Psoas muscle (tissue), 8 donors: ENCODE measurements around the gene INTS6. TPM values are rescaled to one million over a fixed set of nuclear protein-coding genes. Genes with fewer than 3 reads are reported as not detected.

ENCODE experiments used
- ATAC-seq, 4 donors: fragments of 200-7000 bp; cut with Tn5 transposase; one replicate each; pipeline ENCODE4 v1.9.1; 2020; ENCODE audit warnings: moderate library complexity in 3 of 4, mild to moderate bottlenecking in 2 of 4
- DNase-seq, 2 donors: peaks; one replicate each; pipeline ENCODE4 v3.0.0-alpha.2; 2020
- H3K27ac ChIP-seq: fragments of 200-600 bp; one replicate; pipeline ENCODE4 v1.8.0; 2022
- H3K27me3 ChIP-seq, 3 donors: fragments of 200-600 bp in 1 of 3; one replicate each; pipeline versions ENCODE4 v1.6.1 to v1.8.0; 2013 to 2022; ENCODE audit warnings: low read length in 2 of 3, mild to moderate bottlenecking in 2 of 3, moderate library complexity in 1 of 3; ENCODE audit not compliant: insufficient read depth in 3 of 3
- H3K36me3 ChIP-seq, 2 donors: fragments of 200-600 bp in 1 of 2; one replicate each; pipeline versions ENCODE4 v1.6.1 to v1.8.0; 2013 to 2022; ENCODE audit warnings: low read depth in 1 of 2, mild to moderate bottlenecking in 1 of 2, moderate library complexity in 1 of 2; ENCODE audit not compliant: insufficient read depth in 1 of 2
- H3K4me1 ChIP-seq: fragments of 200-600 bp; one replicate; pipeline ENCODE4 v1.8.0; 2022
- H3K4me3 ChIP-seq: fragments of 200-600 bp; one replicate; pipeline ENCODE4 v1.8.0; 2022; ENCODE audit warnings: mild to moderate bottlenecking
- H3K9me3 ChIP-seq: fragments of 200-600 bp; one replicate; pipeline ENCODE4 v1.8.0; 2022
- CTCF ChIP-seq: fragments of 200-600 bp; IDR thresholded peaks from one replicate; pipeline ENCODE4 v1.8.0; 2022; ENCODE audit warnings: antibody characterized with exemption
- WGBS, 3 donors: extraction: QIAGEN DNeasy Blood & Tissue Kit; methylation state at CpG; one replicate each; pipeline versions ENCODE4 v1.1.6 to v1.1.7; 2013; 5-methylcytosine and 5-hydroxymethylcytosine counted together
- intact Hi-C, 2 donors: fragments of 100-400 bp; cut with DNase I; formaldehyde crosslinking; loops; one replicate each; pipeline versions ENCODE4 v1.11.0 to v1.14.2; 2022
- long read RNA-seq, 2 donors: library from polyadenylated mRNA; unstranded; transcript quantifications; one replicate each; pipeline ENCODE4 v2.0.0, GENCODE V29; 2021
- polyA plus RNA-seq, 3 donors: library from polyadenylated mRNA; stranded (reverse); fragments of 200-250 nt; gene quantifications; one replicate each; pipeline ENCODE4 v1.2.3, GENCODE V29; 2013
- total RNA-seq, 4 donors: library from RNA; stranded (reverse); fragmentation: NEBNext Ultra II Directional in 2 of 4; extraction: Animal tissue kit (Norgen Biotek cat#: 25700) in 2 of 4; gene quantifications; one replicate each; pipeline versions ENCODE4 v1.2.1 to v1.2.4, GENCODE V29; 2021 to 2023
- donor health status: healthy with polysubstance abuse.
- donor health status: DM: no; HTN: no; CAD: no; lungs with moderate emphysema.
- donor health status: Bipolar disorder and iron deficiency.
- donor health status: healthy.
- donor health status: DM: yes; HTN: yes; CAD: no.
- donor health status: DM: no; HTN: no; CAD: no.
- donor health status: DM: no; HTN: no; CAD: no.
- donor health status: DM: yes; HTN: yes; CAD: no.

INTS6 gene, protein sequence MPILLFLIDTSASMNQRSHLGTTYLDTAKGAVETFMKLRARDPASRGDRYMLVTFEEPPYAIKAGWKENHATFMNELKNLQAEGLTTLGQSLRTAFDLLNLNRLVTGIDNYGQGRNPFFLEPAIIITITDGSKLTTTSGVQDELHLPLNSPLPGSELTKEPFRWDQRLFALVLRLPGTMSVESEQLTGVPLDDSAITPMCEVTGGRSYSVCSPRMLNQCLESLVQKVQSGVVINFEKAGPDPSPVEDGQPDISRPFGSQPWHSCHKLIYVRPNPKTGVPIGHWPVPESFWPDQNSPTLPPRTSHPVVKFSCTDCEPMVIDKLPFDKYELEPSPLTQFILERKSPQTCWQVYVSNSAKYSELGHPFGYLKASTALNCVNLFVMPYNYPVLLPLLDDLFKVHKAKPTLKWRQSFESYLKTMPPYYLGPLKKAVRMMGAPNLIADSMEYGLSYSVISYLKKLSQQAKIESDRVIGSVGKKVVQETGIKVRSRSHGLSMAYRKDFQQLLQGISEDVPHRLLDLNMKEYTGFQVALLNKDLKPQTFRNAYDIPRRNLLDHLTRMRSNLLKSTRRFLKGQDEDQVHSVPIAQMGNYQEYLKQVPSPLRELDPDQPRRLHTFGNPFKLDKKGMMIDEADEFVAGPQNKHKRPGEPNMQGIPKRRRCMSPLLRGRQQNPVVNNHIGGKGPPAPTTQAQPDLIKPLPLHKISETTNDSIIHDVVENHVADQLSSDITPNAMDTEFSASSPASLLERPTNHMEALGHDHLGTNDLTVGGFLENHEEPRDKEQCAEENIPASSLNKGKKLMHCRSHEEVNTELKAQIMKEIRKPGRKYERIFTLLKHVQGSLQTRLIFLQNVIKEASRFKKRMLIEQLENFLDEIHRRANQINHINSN
- 10 to 100 TPM; 14.4 to 19.2 (median 17.6) TPM for total RNA-seq
- polyA plus RNA-seq: 10 to 100 TPM in 1 of 3 donors, 1 to 10 TPM in 2; 6.4 to 11.2 (median 8.8) TPM
- long read RNA-seq, donor 1, full-length matches to known transcripts: 12 of 19 reads
- long read RNA-seq, donor 1, partial matches to known transcripts: 5 of 19 reads
- long read RNA-seq, donor 1, other reads (novel, unspliced or antisense): 2 of 19 reads
- long read RNA-seq, donor 2, full-length matches to known transcripts: 16 of 32 reads
- long read RNA-seq, donor 2, partial matches to known transcripts: 7 of 32 reads
- long read RNA-seq, donor 2, other reads (novel, unspliced or antisense): 9 of 32 reads

DNA sequence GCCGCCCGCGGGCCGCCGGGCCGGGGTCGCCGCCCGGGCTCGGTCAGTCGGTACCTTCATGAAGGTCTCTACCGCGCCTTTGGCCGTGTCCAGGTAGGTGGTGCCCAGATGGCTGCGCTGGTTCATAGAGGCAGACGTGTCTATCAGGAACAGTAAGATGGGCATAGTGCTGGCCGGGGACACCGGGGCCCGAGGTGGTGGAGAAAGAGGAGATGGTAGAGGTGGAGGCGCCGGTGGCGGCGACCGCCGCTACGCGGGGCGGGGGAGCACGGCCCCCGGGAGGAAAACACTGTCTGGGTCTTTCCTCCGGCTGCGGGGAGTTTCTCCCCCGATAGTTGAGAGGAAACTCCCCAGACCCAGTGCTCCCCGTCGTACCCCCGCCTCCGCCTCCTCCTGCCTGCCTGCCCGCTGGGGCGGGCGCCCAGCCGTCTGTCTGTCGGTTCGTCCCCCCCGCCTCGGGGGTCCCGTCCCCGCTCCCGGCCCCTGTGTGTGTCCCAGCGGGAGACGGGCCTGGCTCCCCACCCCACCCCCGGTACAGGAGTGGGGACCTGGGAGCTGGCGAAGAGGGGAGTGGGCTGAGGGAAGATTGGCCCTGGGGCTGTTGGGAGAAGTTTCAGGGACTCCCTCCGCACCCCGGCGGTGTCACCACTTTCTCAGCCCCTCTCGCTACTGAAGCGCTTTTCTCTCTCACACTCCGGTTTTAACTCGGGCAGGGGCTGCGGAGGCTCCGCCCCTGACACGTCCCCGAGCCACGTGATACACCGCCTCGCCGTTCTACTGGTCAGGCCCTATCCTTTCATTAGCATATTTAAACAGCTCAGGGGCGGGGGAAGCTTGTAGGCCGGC lies at the start of gene INTS6:
Gene INTS6, minus strand, starts transcription at position 676 of the 846 bp plus-strand sequence. Its CDS starts 511 bp downstream, at position 165.
- TF ChIP-seq CTCF: no peak
- intact Hi-C loops: loop anchor here (5.0 to 10.0 kb wide), 4 partner anchors 55 to 352 kb away; partner anchors contain the start of gene DHRS12 (in 2 of the 2)
- ATAC-seq (peak; percentile 90 to 92 (median 92)), DNase-seq (peak; percentile 99)
- H3K36me3 ChIP-seq: peaks cover 11 to 47% of the 10 kb centered on the region in 2 donors
- H3K4me3 ChIP-seq: peak within 1 kb of the TSS; percentile 94
- no peaks in the 10 kb centered on the region for H3K9me3 ChIP-seq
- H3K27ac ChIP-seq: peak within 1 kb of the TSS; percentile 98
- 0% methylated on average over 45 to 69 of the region's 69 CpGs for WGBS, 3 donors
- peaks cover 29% of the 10 kb centered on the region for H3K4me1 ChIP-seq
- no peaks in the 10 kb centered on the region for H3K27me3 ChIP-seq

DNA sequence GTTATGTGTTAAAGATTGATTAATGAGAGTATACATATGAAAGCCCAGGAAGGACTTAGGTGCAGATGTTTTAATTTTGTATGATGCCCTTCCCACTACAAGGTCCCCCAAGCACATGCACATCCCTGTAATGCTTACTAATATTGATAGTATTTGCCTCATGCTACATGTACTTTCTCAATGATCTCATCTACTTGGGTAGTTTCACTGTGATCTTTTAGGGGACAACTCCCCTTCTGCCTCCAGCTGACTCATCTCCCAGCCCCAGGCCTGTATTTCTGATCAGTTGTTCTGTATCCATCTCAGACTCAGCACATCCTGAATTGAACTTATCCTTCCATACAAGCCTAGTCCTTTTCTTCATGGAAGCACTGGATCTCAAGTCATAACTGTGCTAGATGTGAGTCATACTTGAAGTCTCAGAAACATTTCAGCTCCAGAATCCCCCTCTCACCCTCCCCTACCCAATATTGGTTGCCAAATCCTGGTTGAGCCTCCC lies 49.4 kb upstream of the INTS6 start:
- Histone ChIP-seq H3K27me3 (no peaks in the 10 kb centered on the region), H3K36me3 (no peaks in the 10 kb centered on the region), H3K4me3 (no peak overlapping the region), H3K4me1 (no peaks in the 10 kb centered on the region), H3K9me3 (no peaks in the 10 kb centered on the region), H3K27ac (no peak overlapping the region)
- DNase-seq: no peak
- intact Hi-C loops: no loop called here
- no peak for TF ChIP-seq CTCF
- no peak for ATAC-seq

GRCh38 chr13:51501592-51502152 lies 48.8 kb upstream of the INTS6 start:
- Histone ChIP-seq H3K27ac (no peak overlapping the region), H3K36me3 (no peaks in the 10 kb centered on the region), H3K9me3 (no peaks in the 10 kb centered on the region), H3K27me3 (no peaks in the 10 kb centered on the region), H3K4me1 (no peaks in the 10 kb centered on the region), H3K4me3 (no peak overlapping the region)
- intact Hi-C loops: no loop called here
- WGBS, 3 donors: 85 to 87% (median 86%) methylated on average over 1 of the region's 1 CpG
- ATAC-seq (no peak), DNase-seq (no peak)
- no peak for TF ChIP-seq CTCF

GRCh38 chr13:51501096-51501495 lies 48.3 kb upstream of the INTS6 start:
- no peaks in the 10 kb centered on the region for H3K4me1 ChIP-seq
- H3K27me3 ChIP-seq: no peaks in the 10 kb centered on the region
- no peaks in the 10 kb centered on the region for H3K9me3 ChIP-seq
- intact Hi-C loops: no loop called here
- ATAC-seq (no peak), DNase-seq (no peak)
- 84 to 85% (median 84%) methylated on average over 4 of the region's 4 CpGs for WGBS, 3 donors
- H3K27ac ChIP-seq: no peak overlapping the region
- no peaks in the 10 kb centered on the region for H3K36me3 ChIP-seq
- no peak for TF ChIP-seq CTCF
- no peak overlapping the region for H3K4me3 ChIP-seq
